H9 (cell line): ENCODE data around the gene HLA-DOB. TPM values are rescaled to one million over a fixed set of nuclear protein-coding genes. Genes with fewer than 3 reads are reported as not detected.

Source experiments
- DNase-seq: peaks from one replicate; pipeline ENCODE4 v3.0.0-alpha.2; 2017
- H2AFZ ChIP-seq: one replicate; pipeline ENCODE4 v1.6.1; 2013; ENCODE audit warnings: mild to moderate bottlenecking, low read length, control low read depth, moderate library complexity
- H2AK5ac ChIP-seq: 2 replicates; pipeline ENCODE4 v1.6.1; 2013; ENCODE audit warnings: low read length, control low read depth, mixed read lengths; ENCODE audit not compliant: insufficient read length
- H2BK120ac ChIP-seq: one replicate; pipeline ENCODE4 v1.6.1; 2013; ENCODE audit warnings: low read depth, mild to moderate bottlenecking, low read length, control low read depth, inconsistent platforms; ENCODE audit not compliant: poor library complexity, severe bottlenecking
- H2BK12ac ChIP-seq: 2 replicates; pipeline ENCODE4 v1.6.1; 2013; ENCODE audit warnings: low read length, control low read depth, mixed read lengths, low read depth; ENCODE audit not compliant: insufficient read length
- H2BK15ac ChIP-seq: 2 replicates; pipeline ENCODE4 v1.6.1; 2013; ENCODE audit warnings: low read depth, low read length, control low read depth
- H2BK20ac ChIP-seq: one replicate; pipeline ENCODE4 v1.6.1; 2013; ENCODE audit warnings: low read depth, mild to moderate bottlenecking, low read length, control low read depth, inconsistent platforms; ENCODE audit not compliant: poor library complexity, severe bottlenecking
- H2BK5ac ChIP-seq: 2 replicates; pipeline ENCODE4 v1.6.1; 2013; ENCODE audit warnings: low read length, control low read depth, mixed read lengths; ENCODE audit not compliant: insufficient read length
- H3K14ac ChIP-seq: 2 replicates; pipeline ENCODE4 v1.6.1; 2013; ENCODE audit warnings: low read length, control low read depth; ENCODE audit not compliant: insufficient read depth
- H3K18ac ChIP-seq: 2 replicates; pipeline ENCODE4 v1.6.1; 2013; ENCODE audit warnings: low read depth, mild to moderate bottlenecking, mixed read lengths, low read length, control low read depth; ENCODE audit not compliant: insufficient read length
- H3K23ac ChIP-seq: 2 replicates; pipeline ENCODE4 v1.6.1; 2013; ENCODE audit warnings: low read length, control low read depth, mixed read lengths, low read depth; ENCODE audit not compliant: insufficient read length
- H3K23me2 ChIP-seq: 2 replicates; pipeline ENCODE4 v1.6.1; 2013; ENCODE audit warnings: low read depth, mild to moderate bottlenecking, mixed read lengths, low read length, control low read depth; ENCODE audit not compliant: insufficient read length, poor library complexity, severe bottlenecking
- H3K27ac ChIP-seq: 2 replicates; pipeline ENCODE4 v1.5.1; 2013; ENCODE audit warnings: low read length, control low read depth, mixed read lengths, low read depth; ENCODE audit not compliant: insufficient read length
- H3K27me3 ChIP-seq: 2 replicates; pipeline ENCODE4 v1.6.1; 2013; ENCODE audit warnings: low read length, control low read depth, inconsistent platforms; ENCODE audit not compliant: insufficient read depth
- H3K4ac ChIP-seq: 2 replicates; pipeline ENCODE4 v1.6.1; 2013; ENCODE audit warnings: low read depth, mild to moderate bottlenecking, control low read depth, inconsistent platforms, low read length, moderate library complexity
- H3K4me1 ChIP-seq: 2 replicates; pipeline ENCODE4 v1.6.1; 2013; ENCODE audit warnings: low read length, control low read depth, inconsistent platforms; ENCODE audit not compliant: insufficient read depth
- H3K4me2 ChIP-seq: 2 replicates; pipeline ENCODE4 v1.6.1; 2013; ENCODE audit warnings: low read length, control low read depth, mixed read lengths; ENCODE audit not compliant: insufficient read length, insufficient read depth
- H3K56ac ChIP-seq: 2 replicates; pipeline ENCODE4 v1.6.1; 2013; ENCODE audit warnings: low read depth, mild to moderate bottlenecking, mixed read lengths, low read length, control low read depth; ENCODE audit not compliant: insufficient read length
- H3K79me1 ChIP-seq: 2 replicates; pipeline ENCODE4 v1.6.1; 2013; ENCODE audit warnings: low read depth, mild to moderate bottlenecking, moderate library complexity, low read length, control low read depth, inconsistent platforms; ENCODE audit not compliant: insufficient read depth, poor library complexity, severe bottlenecking
- H3K79me2 ChIP-seq: 2 replicates; pipeline ENCODE4 v1.6.1; 2013; ENCODE audit warnings: low read length, control low read depth, inconsistent platforms; ENCODE audit not compliant: insufficient read depth
- H3K9ac ChIP-seq: 2 replicates; pipeline ENCODE4 v1.6.1; 2013; ENCODE audit warnings: low read length, control low read depth, mixed read lengths; ENCODE audit not compliant: insufficient read length; ENCODE audit errors: extremely low read depth
- H3K9me3 ChIP-seq: one replicate; pipeline ENCODE4 v1.6.1; 2013; ENCODE audit warnings: low read depth, low read length, inconsistent platforms; ENCODE audit not compliant: control insufficient read depth
- H3T11ph ChIP-seq: one replicate; pipeline ENCODE4 v1.6.1; 2013; ENCODE audit warnings: mild to moderate bottlenecking, low read length, control low read depth, inconsistent platforms
- H4K20me1 ChIP-seq: one replicate; pipeline ENCODE4 v1.6.1; 2013; ENCODE audit not compliant: control insufficient read depth, insufficient read length, insufficient read depth
- H4K5ac ChIP-seq: 2 replicates; pipeline ENCODE4 v1.6.1; 2013; ENCODE audit warnings: low read depth, mild to moderate bottlenecking, mixed read lengths, low read length, control low read depth; ENCODE audit not compliant: insufficient read length
- H4K8ac ChIP-seq: replicated peaks from 2 replicates; pipeline ENCODE4 v1.6.1; 2013; ENCODE audit warnings: low read length, control low read depth, mixed read lengths, low read depth; ENCODE audit not compliant: insufficient read length
- H4K91ac ChIP-seq: 2 replicates; pipeline ENCODE4 v1.6.1; 2013; ENCODE audit warnings: low read depth, mild to moderate bottlenecking, moderate library complexity, mixed read lengths, low read length, control low read depth; ENCODE audit not compliant: insufficient read length
- H3K27ac Mint-ChIP-seq, 3 experiments: 2 replicates in 2 of 3; 3 replicates in 1 of 3; pipeline ENCODE4 v1.8.0; 2020 to 2021; ENCODE audit warnings: mixed read lengths in 3 of 3, mild to moderate bottlenecking in 1 of 3, moderate library complexity in 1 of 3
- H3K27me3 Mint-ChIP-seq: 2 replicates; pipeline ENCODE4 v1.8.0; 2021; ENCODE audit warnings: low read depth, mild to moderate bottlenecking, moderate library complexity, mixed read lengths
- H3K36me3 Mint-ChIP-seq, 3 experiments: 2 replicates in 2 of 3; 3 replicates in 1 of 3; pipeline ENCODE4 v1.8.0; 2020 to 2021; ENCODE audit warnings: low read depth in 3 of 3, mixed read lengths in 3 of 3; ENCODE audit not compliant: insufficient read depth in 1 of 3
- H3K4me1 Mint-ChIP-seq, 2 experiments: 2 replicates each; pipeline ENCODE4 v1.8.0; 2020; ENCODE audit warnings: mixed read lengths in 2 of 2
- H3K4me3 Mint-ChIP-seq, 2 experiments: 2 replicates in 1 of 2; 3 replicates in 1 of 2; pipeline ENCODE4 v1.8.0; 2020 to 2021; ENCODE audit warnings: mild to moderate bottlenecking in 2 of 2, mixed read lengths in 2 of 2, moderate library complexity in 1 of 2
- H3K9me3 Mint-ChIP-seq, 2 experiments: 2 replicates in 1 of 2; 3 replicates in 1 of 2; pipeline ENCODE4 v1.8.0; 2020; ENCODE audit warnings: mild to moderate bottlenecking in 2 of 2, mixed read lengths in 2 of 2, moderate library complexity in 1 of 2
- CTCF ChIP-seq: fragments of 200-600 bp; sonication (generic); conservative IDR thresholded peaks from 3 replicates; pipeline ENCODE4 v1.8.0; 2021; ENCODE audit warnings: antibody characterized with exemption, mild to moderate bottlenecking
- WGBS: extraction: QIAGEN DNeasy Blood & Tissue Kit; methylation state at CpG from one replicate; pipeline ENCODE4 v1.1.7; 2013; ENCODE audit warnings: missing lambda C conversion rate, low lambda C conversion rate, mixed read lengths; ENCODE audit not compliant: insufficient read length; ENCODE audit errors: extremely low coverage; 5-methylcytosine and 5-hydroxymethylcytosine counted together
- total RNA-seq: library from RNA; stranded (reverse); gene quantifications from 2 replicates; pipeline ENCODE4 v1.2.1, GENCODE V29; 2021

Gene HLA-DOB
- total RNA-seq, 1 experiment from 2014 or later = 0.20 TPM

DNA sequence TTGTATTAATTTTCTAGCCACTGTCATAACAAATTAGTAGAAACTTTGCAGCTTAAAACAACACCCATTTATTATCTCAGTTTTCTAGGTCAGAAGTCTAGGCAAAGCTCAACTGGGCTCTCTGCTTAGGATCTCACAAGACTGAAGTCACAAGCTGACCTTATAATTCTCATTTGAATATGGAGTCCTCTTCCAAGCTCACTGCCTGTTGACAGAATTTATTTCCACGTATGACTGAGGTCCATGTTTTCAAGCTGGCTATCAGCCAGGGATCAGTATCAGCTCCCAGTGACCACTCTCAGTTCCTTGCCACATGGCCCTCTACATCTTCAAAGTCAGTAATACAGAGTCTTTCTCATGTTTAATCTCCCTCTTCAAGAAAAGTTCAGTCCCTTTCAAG, 41.7 kb downstream of the HLA-DOB start:
- Histone ChIP-seq H2BK20ac (no peak overlapping the region), H3K9ac (no peak overlapping the region), H3K56ac (no peak overlapping the region), H3K4me1 (no peaks in the 10 kb centered on the region), H3K4me2 (no peak overlapping the region), H2BK5ac (no peak overlapping the region), H3K27me3 (no peaks in the 10 kb centered on the region), H3K14ac (no peak overlapping the region), H3K23ac (no peak overlapping the region), H2AFZ (no peak overlapping the region), H3K23me2 (no peaks in the 10 kb centered on the region), H2BK120ac (no peak overlapping the region), H3K79me1 (no peaks in the 10 kb centered on the region), H2BK12ac (no peak overlapping the region), H4K91ac (no peak overlapping the region), H2BK15ac (no peak overlapping the region), H3T11ph (no peak overlapping the region), H3K9me3 (no peaks in the 10 kb centered on the region), H4K5ac (no peak overlapping the region), H3K4ac (no peak overlapping the region), H3K27ac (no peak overlapping the region), H3K18ac (no peak overlapping the region), H4K20me1 (no peaks in the 10 kb centered on the region), H2AK5ac (no peak overlapping the region), H3K79me2 (no peaks in the 10 kb centered on the region; the same call in 1 of the 2 replicates), H4K8ac (no peak overlapping the region)
- TF ChIP-seq CTCF = no peak
- H3K27ac Mint-ChIP-seq = no peak overlapping the region
- no CpG with 5 or more reads among the region's 1 CpG for WGBS
- H3K9me3 Mint-ChIP-seq = peaks cover 4 to 18% of the 10 kb centered on the region in 2 experiments; a peak in 3 of 5 replicates
- H3K27me3 Mint-ChIP-seq = no peaks in the 10 kb centered on the region; the same call in 1 of the 2 replicates
- DNase-seq = no peak
- no peak overlapping the region for H3K4me3 Mint-ChIP-seq
- peaks cover 0 to 4% (median 4%) of the 10 kb centered on the region in 3 experiments; a peak in 1 of 7 replicates for H3K36me3 Mint-ChIP-seq
- peaks cover 3 to 6% of the 10 kb centered on the region in 2 experiments; a peak in 3 of 4 replicates for H3K4me1 Mint-ChIP-seq
